Transverse colon (tissue), 4 donors: ENCODE results near the gene DCST2.

ENCODE experiments used
- CTCF ChIP-seq, 5 experiments: fragments of 200-600 bp in 3 of 5; fragments of 450-650 bp in 2 of 5; sonication (generic) in 3 of 5; IDR thresholded peaks; 1 replicate in 2 of 5; 2 replicates in 3 of 5; pipeline ENCODE4 v1.5.1; 2016 to 2017; ENCODE audit warnings: antibody characterized with exemption in 5 of 5, inconsistent platforms in 3 of 5, mild to moderate bottlenecking in 2 of 5, moderate library complexity in 1 of 5
- EP300 ChIP-seq: sonication (generic); formaldehyde crosslinking; IDR thresholded peaks from one replicate; pipeline ENCODE4 v1.6.1; 2017; ENCODE audit warnings: antibody characterized with exemption, low read depth
- POLR2A ChIP-seq: fragments of 450-650 bp; IDR thresholded peaks from one replicate; pipeline ENCODE4 v1.6.1; 2016; ENCODE audit warnings: antibody characterized with exemption, mild to moderate bottlenecking, moderate library complexity
- POLR2AphosphoS5 ChIP-seq, 3 donors: sonication (generic); formaldehyde crosslinking; IDR thresholded peaks; one replicate each; pipeline ENCODE4 v1.6.1; 2016; ENCODE audit warnings: antibody characterized with exemption in 3 of 3

- no peak for TF ChIP-seq CTCF (IDR thresholded peaks at IDR 0.05)
- no peak for TF ChIP-seq EP300
- peak; percentile 91 to 94 (median 94) for TF ChIP-seq POLR2AphosphoS5 (IDR thresholded peaks at IDR 0.05)
- peak; percentile 76 for TF ChIP-seq POLR2A
These were observed 62.8 kb downstream of the DCST2 start, which contains the start of gene SHC1 for GRCh38 chr1:154970631-154971340.
